NK-92 (cell line): ENCODE results near the gene ZNF138.
"Not testable (repeated sequence)": the region's sequence is repeated elsewhere in the genome, so short reads cannot be mapped to it uniquely, and the experiment has no call there.

ENCODE experiments used
- DNase-seq: peaks from one replicate; lab custom pipeline; 2025; ENCODE audit not compliant: unreplicated experiment; lab: John Stamatoyannopoulos, UW

The ZNF138 gene

GRCh38 chr7:64794171-64794844 is at the start of gene ZNF138:
Gene ZNF138 (plus strand): TSS chr7:64794428. CDS start chr7:64794569, 141 bp downstream.
- DNase-seq = peak; percentile 65

- no peak for DNase-seq
Measured at GRCh38 chr7:64744680-64745079, 49.5 kb upstream of the ZNF138 start.

GRCh38 chr7:64747802-64748201 is 46.4 kb upstream of the ZNF138 start:
- no peak for DNase-seq

GRCh38 chr7:64753032-64753431 is 41.2 kb upstream of the ZNF138 start:
- no peak for DNase-seq

GRCh38 chr7:64755865-64756264 is 38.4 kb upstream of the ZNF138 start:
- DNase-seq = no peak

GRCh38 chr7:64758151-64758550 is 36.1 kb upstream of the ZNF138 start:
- DNase-seq = no peak

- DNase-seq = no peak
Measured at GRCh38 chr7:64768824-64769223, 25.4 kb upstream of the ZNF138 start.

- DNase-seq = no peak
Measured at GRCh38 chr7:64774204-64774842, 19.9 kb upstream of the ZNF138 start.

- DNase-seq = no peak
Measured at GRCh38 chr7:64775289-64775688, 18.9 kb upstream of the ZNF138 start.

- DNase-seq = not testable (repeated sequence)
Measured at GRCh38 chr7:64784842-64785241, 9.4 kb upstream of the ZNF138 start.

- DNase-seq = no peak
Measured at GRCh38 chr7:64787295-64787694, 6.9 kb upstream of the ZNF138 start.

GRCh38 chr7:64789241-64789640 is 5.0 kb upstream of the ZNF138 start:
- DNase-seq = not testable (repeated sequence)

- DNase-seq = no peak
Measured at GRCh38 chr7:64793106-64793755, 997 bp upstream of the ZNF138 start.

- no peak for DNase-seq
Measured at GRCh38 chr7:64795176-64795575, 948 bp downstream of the ZNF138 start.

- not testable (repeated sequence) for DNase-seq
Measured at GRCh38 chr7:64799169-64799568, 4.9 kb downstream of the ZNF138 start.

- no peak for DNase-seq
Measured at GRCh38 chr7:64802699-64803098, 8.5 kb downstream of the ZNF138 start.

- no peak for DNase-seq
Measured at GRCh38 chr7:64807731-64808365, 13.6 kb downstream of the ZNF138 start.

- DNase-seq = no peak
Measured at GRCh38 chr7:64811767-64812166, 17.5 kb downstream of the ZNF138 start.

- no peak for DNase-seq
Measured at GRCh38 chr7:64830926-64831325, 36.7 kb downstream of the ZNF138 start.

- DNase-seq = no peak
Measured at GRCh38 chr7:64832136-64832535, 37.9 kb downstream of the ZNF138 start.

- DNase-seq = no peak
Measured at GRCh38 chr7:64834989-64835388, 40.8 kb downstream of the ZNF138 start.

- DNase-seq = not testable (repeated sequence)
Measured at GRCh38 chr7:64835856-64836255, 41.6 kb downstream of the ZNF138 start.
